ENCODE measurements around the gene SLC25A22. TPM values are rescaled to one million over a fixed set of nuclear protein-coding genes. Genes with fewer than 3 reads are reported as not detected.

The SLC25A22 gene
- total RNA-seq, 6 experiments from 2014 or later = 39.7 to 47.3 (median 42.9) TPM

GRCh38 chr11:819129-819931 lies 21.2 kb upstream of the SLC25A22 start:
- peaks cover 17% of the 10 kb centered on the region for H3K4me1 Mint-ChIP-seq (ENCODE audit: low read depth)
- H3K27ac Mint-ChIP-seq = peak overlapping the region; percentile 88
- peak; percentile 48 for TF ChIP-seq CTCF (IDR thresholded peaks at IDR 0.05)
- peak; percentile 67 for DNase-seq
- H3K27me3 Mint-ChIP-seq (ENCODE audit: insufficient read depth) = peaks cover 8% of the 10 kb centered on the region; the same call in 1 of the 2 replicates
- H3K36me3 Mint-ChIP-seq (ENCODE audit: low read depth) = no peaks in the 10 kb centered on the region
- no peaks in the 10 kb centered on the region for H3K9me3 Mint-ChIP-seq
- H3K4me3 Mint-ChIP-seq = peak overlapping the region; percentile 90

- TF ChIP-seq CTCF (IDR thresholded peaks at IDR 0.05) = no peak
- Mint-ChIP-seq H3K4me3 (peak within 1 kb of the TSS; percentile 90), H3K27ac (peak within 1 kb of the TSS; percentile 88), H3K27me3 (ENCODE audit: insufficient read depth) (peaks cover 12% of the 10 kb centered on the region), H3K4me1 (ENCODE audit: low read depth) (peaks cover 17% of the 10 kb centered on the region), H3K9me3 (no peaks in the 10 kb centered on the region), H3K36me3 (ENCODE audit: low read depth) (no peaks in the 10 kb centered on the region)
- peak; percentile 72 for DNase-seq
Observed at GRCh38 chr11:818396-819128, 20.5 kb upstream of the SLC25A22 start, which contains the start of gene PNPLA2. Gene PNPLA2 (plus strand): TSS chr11:818914. CDS start chr11:819719, 805 bp downstream.

GRCh38 chr11:816433-816779 lies 18.3 kb upstream of the SLC25A22 start:
- peaks cover 18% of the 10 kb centered on the region for H3K27me3 Mint-ChIP-seq (ENCODE audit: insufficient read depth)
- no peaks in the 10 kb centered on the region for H3K9me3 Mint-ChIP-seq
- no peak for DNase-seq
- H3K4me3 Mint-ChIP-seq = no peak overlapping the region
- H3K36me3 Mint-ChIP-seq (ENCODE audit: low read depth) = peaks cover 13% of the 10 kb centered on the region
- H3K4me1 Mint-ChIP-seq (ENCODE audit: low read depth) = peaks cover 26% of the 10 kb centered on the region
- H3K27ac Mint-ChIP-seq = no peak overlapping the region
- TF ChIP-seq CTCF (IDR thresholded peaks at IDR 0.05) = no peak

- peaks cover 18% of the 10 kb centered on the region for H3K36me3 Mint-ChIP-seq (ENCODE audit: low read depth)
- no peaks in the 10 kb centered on the region for H3K9me3 Mint-ChIP-seq
- TF ChIP-seq CTCF (IDR thresholded peaks at IDR 0.05) = no peak
- H3K27ac Mint-ChIP-seq = peak overlapping the region; percentile 33; the same call in 1 of the 2 replicates
- peaks cover 20% of the 10 kb centered on the region for H3K27me3 Mint-ChIP-seq (ENCODE audit: insufficient read depth)
- DNase-seq = no peak
- H3K4me1 Mint-ChIP-seq (ENCODE audit: low read depth) = peaks cover 26% of the 10 kb centered on the region
- no peak overlapping the region for H3K4me3 Mint-ChIP-seq
Observed at GRCh38 chr11:815675-816432, 17.8 kb upstream of the SLC25A22 start.

GRCh38 chr11:813456-814096 lies 15.5 kb upstream of the SLC25A22 start:
- Mint-ChIP-seq H3K27ac (peak overlapping the region; percentile 68), H3K27me3 (ENCODE audit: insufficient read depth) (peaks cover 25% of the 10 kb centered on the region), H3K4me3 (no peak overlapping the region), H3K4me1 (ENCODE audit: low read depth) (peaks cover 30% of the 10 kb centered on the region), H3K36me3 (ENCODE audit: low read depth) (peaks cover 30% of the 10 kb centered on the region), H3K9me3 (no peaks in the 10 kb centered on the region)
- no peak for DNase-seq
- no peak for TF ChIP-seq CTCF (IDR thresholded peaks at IDR 0.05)
